ENCODE data around the gene ARID3A.
A peak's percentile ranks its signal among the peaks of the same experiment; 100 is the strongest.

DNA sequence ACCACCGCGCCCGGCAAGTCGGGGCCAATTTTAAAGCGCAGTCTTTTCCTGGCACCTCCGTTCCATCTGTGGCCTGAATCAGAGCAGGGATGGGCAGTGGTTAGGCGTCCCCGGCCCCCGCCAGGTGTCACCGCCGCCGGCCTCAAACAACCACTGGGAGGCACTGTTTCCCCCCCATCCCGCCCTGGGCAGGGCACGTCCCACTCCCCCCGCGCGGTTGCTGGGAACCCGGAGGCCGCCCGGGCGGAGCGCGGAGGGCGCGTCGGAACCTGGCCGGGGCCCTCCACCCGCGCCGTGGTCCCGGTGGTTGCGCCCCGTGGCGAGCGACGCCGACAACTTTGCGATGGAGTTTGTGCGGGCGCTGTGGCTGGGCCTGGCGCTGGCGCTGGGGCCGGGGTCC lies 74.3 kb downstream of the ARID3A start, which contains the start of gene GRIN3B:
- TF ChIP-seq, protein P1, sequence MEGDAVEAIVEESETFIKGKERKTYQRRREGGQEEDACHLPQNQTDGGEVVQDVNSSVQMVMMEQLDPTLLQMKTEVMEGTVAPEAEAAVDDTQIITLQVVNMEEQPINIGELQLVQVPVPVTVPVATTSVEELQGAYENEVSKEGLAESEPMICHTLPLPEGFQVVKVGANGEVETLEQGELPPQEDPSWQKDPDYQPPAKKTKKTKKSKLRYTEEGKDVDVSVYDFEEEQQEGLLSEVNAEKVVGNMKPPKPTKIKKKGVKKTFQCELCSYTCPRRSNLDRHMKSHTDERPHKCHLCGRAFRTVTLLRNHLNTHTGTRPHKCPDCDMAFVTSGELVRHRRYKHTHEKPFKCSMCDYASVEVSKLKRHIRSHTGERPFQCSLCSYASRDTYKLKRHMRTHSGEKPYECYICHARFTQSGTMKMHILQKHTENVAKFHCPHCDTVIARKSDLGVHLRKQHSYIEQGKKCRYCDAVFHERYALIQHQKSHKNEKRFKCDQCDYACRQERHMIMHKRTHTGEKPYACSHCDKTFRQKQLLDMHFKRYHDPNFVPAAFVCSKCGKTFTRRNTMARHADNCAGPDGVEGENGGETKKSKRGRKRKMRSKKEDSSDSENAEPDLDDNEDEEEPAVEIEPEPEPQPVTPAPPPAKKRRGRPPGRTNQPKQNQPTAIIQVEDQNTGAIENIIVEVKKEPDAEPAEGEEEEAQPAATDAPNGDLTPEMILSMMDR (IDR thresholded peaks at IDR 0.05) = peak; percentile 28 to 51 (median 37)
- no peak for TF ChIP-seq POLR2A (IDR thresholded peaks at IDR 0.05)

Data from Peyer's patch (tissue), 4 donors.